Ovary (tissue), 3 donors: ENCODE data around the gene ST6GALNAC3.

ENCODE experiments used
- CTCF ChIP-seq, 3 donors: fragments of 450-650 bp in 2 of 3; fragments of 200-600 bp in 1 of 3; IDR thresholded peaks; one replicate each; pipeline versions ENCODE4 v1.5.1 to v1.8.0; 2016 to 2022; ENCODE audit warnings: antibody characterized with exemption in 3 of 3, mild to moderate bottlenecking in 1 of 3
- EP300 ChIP-seq: sonication (generic); formaldehyde crosslinking; IDR thresholded peaks from one replicate; pipeline ENCODE4 v1.6.1; 2017; ENCODE audit warnings: antibody characterized with exemption
- POLR2A ChIP-seq: fragments of 450-650 bp; IDR thresholded peaks from one replicate; pipeline ENCODE4 v1.6.1; 2017; ENCODE audit warnings: antibody characterized with exemption, mild to moderate bottlenecking, moderate library complexity
- donor health status: DM: no; HTN: no; CAD: no.

GRCh38 chr1:76443217-76443616 is 368.7 kb downstream of the ST6GALNAC3 start:
- no peak for TF ChIP-seq CTCF (IDR thresholded peaks at IDR 0.05)
- no peak for TF ChIP-seq EP300
- TF ChIP-seq POLR2A, result no peak
